B cell (primary cell): ENCODE results near the gene PAN2. TPM values are rescaled to one million over a fixed set of nuclear protein-coding genes. Genes with fewer than 3 reads are reported as not detected.
A peak's percentile ranks its signal among the peaks of the same experiment; 100 is the strongest.

Experiments used
- ATAC-seq: fragments of 200-7000 bp; cut with Tn5 transposase; one replicate; pipeline ENCODE4 v1.10.0; 2021; ENCODE audit warnings: low read depth, mild to moderate bottlenecking, moderate number of reproducible peaks, moderate library complexity
- CTCF ChIA-PET: fragments of 350-600 bp; sonication (Branson Sonifier 250); formaldehyde crosslinking; loops from one replicate; lab custom pipeline; 2021; ENCODE audit warnings: antibody characterized with exemption, inconsistent platforms; lab: Charles Lee
- POLR2A ChIA-PET: fragments of 350-600 bp; sonication (Branson Sonifier 250); formaldehyde crosslinking; loops from one replicate; lab custom pipeline; 2021; ENCODE audit warnings: antibody characterized with exemption; lab: Charles Lee
- DNase-seq: peaks from one replicate; pipeline ENCODE4 v3.0.0; 2013
- H2AFZ ChIP-seq: 2 replicates; pipeline ENCODE4 v1.6.1; 2012; ENCODE audit warnings: mild to moderate bottlenecking, low read depth, low read length; ENCODE audit not compliant: insufficient read depth, poor library complexity, severe bottlenecking
- H3K27ac ChIP-seq, 2 donors: 1 replicate in 1 of 2; 2 replicates in 1 of 2; pipeline ENCODE4 v1.5.1; 2012 to 2013; ENCODE audit warnings: low read length in 2 of 2, mild to moderate bottlenecking in 2 of 2, moderate library complexity in 1 of 2
- H3K27me3 ChIP-seq, 4 experiments: fragments of 200-600 bp in 1 of 4; sonication (generic) in 1 of 4; replicated peaks in 1 of 4; 1 replicate in 2 of 4; 2 replicates in 2 of 4; pipeline versions ENCODE4 v1.6.1 to v1.7.0; 2013 to 2016; ENCODE audit warnings: low read length in 3 of 4, mild to moderate bottlenecking in 2 of 4, mixed read lengths in 1 of 4, moderate library complexity in 1 of 4; ENCODE audit not compliant: insufficient read depth in 4 of 4, control insufficient read depth in 3 of 4; ENCODE audit errors: control extremely low read depth in 1 of 4
- H3K36me3 ChIP-seq, 2 experiments: replicated peaks in 1 of 2; 1 replicate in 1 of 2; 2 replicates in 1 of 2; pipeline versions ENCODE4 v1.6.1 to v1.7.1; 2013; ENCODE audit warnings: low read length in 1 of 2; ENCODE audit not compliant: insufficient read depth in 2 of 2, control insufficient read depth in 1 of 2; ENCODE audit errors: control extremely low read depth in 1 of 2, extremely low read depth in 1 of 2
- H3K4me1 ChIP-seq, 2 donors: fragments of 200-600 bp in 1 of 2; sonication (generic) in 1 of 2; 1 replicate in 1 of 2; 2 replicates in 1 of 2; pipeline versions ENCODE4 v1.5.1 to v1.6.1; 2013 to 2017; ENCODE audit warnings: low read length in 2 of 2; ENCODE audit not compliant: control insufficient read depth in 2 of 2, insufficient read depth in 2 of 2
- H3K4me2 ChIP-seq: replicated peaks from 2 replicates; pipeline ENCODE3; 2012; ENCODE audit warnings: mild to moderate bottlenecking, low read depth, low read length; ENCODE audit not compliant: poor library complexity, severe bottlenecking
- H3K4me3 ChIP-seq, 5 experiments: fragments of 200-600 bp in 1 of 5; sonication (generic) in 1 of 5; 1 replicate in 3 of 5; 2 replicates in 2 of 5; pipeline versions ENCODE4 v1.5.1 to v1.7.0; 2011 to 2016; ENCODE audit warnings: low read length in 4 of 5, mild to moderate bottlenecking in 4 of 5, low read depth in 2 of 5, control low read depth in 1 of 5, moderate library complexity in 1 of 5; ENCODE audit not compliant: insufficient read depth in 1 of 5; ENCODE audit errors: control extremely low read depth in 1 of 5, extremely low read depth in 1 of 5
- H3K79me2 ChIP-seq: fragments of 200-600 bp; sonication (generic); one replicate; pipeline ENCODE4 v1.6.0; 2016; ENCODE audit warnings: low read length; ENCODE audit not compliant: control insufficient read depth, insufficient read depth
- H3K9ac ChIP-seq: fragments of 200-600 bp; sonication (generic); 2 replicates; pipeline ENCODE4 v1.6.1; 2017; ENCODE audit warnings: mild to moderate bottlenecking, low read length, moderate library complexity
- H3K9me3 ChIP-seq, 3 donors: one replicate each; pipeline versions ENCODE4 v1.6.1 to v1.7.1; 2013; ENCODE audit warnings: low read length in 2 of 3; ENCODE audit not compliant: control insufficient read depth in 2 of 3, insufficient read depth in 1 of 3; ENCODE audit errors: control extremely low read depth in 1 of 3
- H4K20me1 ChIP-seq: 2 replicates; pipeline ENCODE4 v1.6.0; 2012; ENCODE audit warnings: mild to moderate bottlenecking, low read length; ENCODE audit not compliant: insufficient read depth, control insufficient read depth, poor library complexity, severe bottlenecking
- H3K27ac Mint-ChIP-seq: one replicate; pipeline ENCODE4 v1.8.0; 2021; ENCODE audit warnings: mixed read lengths
- H3K27me3 Mint-ChIP-seq: one replicate; pipeline ENCODE4 v1.8.0; 2021; ENCODE audit warnings: mixed read lengths
- H3K4me1 Mint-ChIP-seq: one replicate; pipeline ENCODE4 v1.8.0; 2021; ENCODE audit warnings: mixed read lengths
- H3K4me3 Mint-ChIP-seq: one replicate; pipeline ENCODE4 v1.8.0; 2021; ENCODE audit warnings: mixed read lengths
- H3K9me3 Mint-ChIP-seq: one replicate; pipeline ENCODE4 v1.8.0; 2022; ENCODE audit warnings: mixed read lengths; ENCODE audit not compliant: insufficient read depth
- CTCF ChIP-seq: fragments of 200-600 bp; IDR thresholded peaks from one replicate; pipeline ENCODE4 v1.8.0; 2022; ENCODE audit warnings: antibody characterized with exemption, mild to moderate bottlenecking
- WGBS: methylation state at CpG from one replicate; pipeline ENCODE4 v1.1.5; 2013; ENCODE audit warnings: missing lambda C conversion rate; ENCODE audit not compliant: insufficient coverage; 5-methylcytosine and 5-hydroxymethylcytosine counted together
- intact Hi-C: fragments of 100-400 bp; cut with micrococcal nuclease; formaldehyde crosslinking; loops from one replicate; pipeline ENCODE4 v1.10.0; 2022
- polyA plus RNA-seq: library from polyadenylated mRNA; depleted of rRNA; stranded (reverse); fragments of >200 nt; gene quantifications from 2 replicates; pipeline ENCODE4 v1.2.3, GENCODE V29; 2012
- total RNA-seq, 2 donors: library from RNA; stranded (reverse); fragments of 120-200 nt in 1 of 2; gene quantifications; 1 replicate in 1 of 2; 2 replicates in 1 of 2; pipeline versions ENCODE4 v1.2.3 to v1.2.4, GENCODE V29; 2013 to 2022

The PAN2 gene
- total and polyA plus RNA-seq, 2 donors (not counting 1 experiment from before 2014, with no cell fraction given) = 211 to 230 TPM

- intact Hi-C loops = loop anchor here (1.0 to 10.0 kb wide), 14 partner anchors 15 to 275 kb away; partner anchors contain the start of genes BAZ2A, CS, ESYT1 and IL23A
- peaks cover 39% of the 10 kb centered on the region for H3K79me2 ChIP-seq
- peak within 1 kb of the TSS; percentile 82 for H3K9ac ChIP-seq
- peak within 1 kb of the TSS; percentile 76 for H3K4me2 ChIP-seq
- peak within 1 kb of the TSS; percentile 73 for H2AFZ ChIP-seq
- Mint-ChIP-seq H3K4me3 (peak within 1 kb of the TSS; percentile 89), H3K27me3 (no peaks in the 10 kb centered on the region), H3K4me1 (peaks cover 29% of the 10 kb centered on the region), H3K9me3 (no peaks in the 10 kb centered on the region), H3K27ac (peak within 1 kb of the TSS; percentile 92)
- H3K36me3 ChIP-seq = peaks cover 9 to 17% of the 10 kb centered on the region in 2 experiments
- no peak for TF ChIP-seq CTCF
- peak within 1 kb of the TSS; percentile 55 to 97 (median 76) for H3K4me3 ChIP-seq
- peaks cover 15 to 24% of the 10 kb centered on the region in 2 donors for H3K4me1 ChIP-seq
- H3K27ac ChIP-seq = peak within 1 kb of the TSS; percentile 37 to 72
- H4K20me1 ChIP-seq = peaks cover 7% of the 10 kb centered on the region
- POLR2A ChIA-PET = interaction anchor here (0.6 to 3.9 kb wide), 19 partner anchors 15 to 265 kb away, joined by 3 to 24 read pairs (median 6); partner anchors contain the start of genes CNPY2, ESYT1, IL23A and PAN2
- under 1% methylated on average over 48 of the region's 54 CpGs for WGBS
- H3K9me3 ChIP-seq = no peaks in the 10 kb centered on the region
- DNase-seq (peak; percentile 99), ATAC-seq (peak; percentile 93)
- H3K27me3 ChIP-seq = no peaks in the 10 kb centered on the region
- CTCF ChIA-PET = interaction anchor here (0.5 to 5.5 kb wide), 26 partner anchors 10 to 281 kb away, joined by 3 to 59 read pairs (median 5); partner anchors contain the start of genes CNPY2, ERBB3, IL23A and PAN2
These were observed 26.3 kb upstream of the PAN2 start, which contains the start of gene STAT2 for GRCh38 chr12:56359851-56360767. Gene STAT2, minus strand, starts transcription at chr12:56360107. Its CDS starts 3,536 bp downstream, at chr12:56356571.
